Measurements from ENCODE around the gene HOXC4.
"Not testable (repeated sequence)": the region's sequence is repeated elsewhere in the genome, so short reads cannot be mapped to it uniquely, and the experiment has no call there.

The HOXC4 gene

GRCh38 chr12:54040648-54041047, 13.0 kb upstream of the HOXC4 start:
- no peak overlapping the region for H3K9ac ChIP-seq (ENCODE audit: low read length in 5 of 5)

GRCh38 chr12:54041097-54041690, 12.4 kb upstream of the HOXC4 start:
- peaks cover 5 to 42% (median 37%) of the 10 kb centered on the region in 5 donors for H3K4me1 ChIP-seq (ENCODE audit: control insufficient read depth in 5 of 5, insufficient read depth in 5 of 5, low read length in 5 of 5)
- H3K27ac ChIP-seq (ENCODE audit: low read depth, low read length): no peak overlapping the region
- H3K36me3 ChIP-seq (ENCODE audit: control insufficient read depth in 5 of 5, insufficient read depth in 5 of 5, low read length in 5 of 5): no peaks in the 10 kb centered on the region
- H3K27me3 ChIP-seq (ENCODE audit: control insufficient read depth in 5 of 5, insufficient read depth in 4 of 5, low read length in 5 of 5): peaks cover 0 to 36% (median 16%) of the 10 kb centered on the region in 5 donors
- no peak overlapping the region for H3K9ac ChIP-seq (ENCODE audit: low read length in 5 of 5)
- no peaks in the 10 kb centered on the region for H3K9me3 ChIP-seq (ENCODE audit: control insufficient read depth in 5 of 5, low read length in 5 of 5)
- no peak overlapping the region for H3K4me3 ChIP-seq (ENCODE audit: low read depth in 1 of 5, low read length in 5 of 5)

More at GRCh38 chr12:54040648-54041047, 13.0 kb upstream of the HOXC4 start:
- Histone ChIP-seq H3K36me3 (ENCODE audit: control insufficient read depth in 5 of 5, insufficient read depth in 5 of 5, low read length in 5 of 5) (no peaks in the 10 kb centered on the region), H3K27ac (ENCODE audit: low read depth, low read length) (no peak overlapping the region), H3K4me3 (ENCODE audit: low read depth in 1 of 5, low read length in 5 of 5) (peak overlapping the region in 1 of 5 donors; percentile 39), H3K9me3 (ENCODE audit: control insufficient read depth in 5 of 5, low read length in 5 of 5) (no peaks in the 10 kb centered on the region), H3K27me3 (ENCODE audit: control insufficient read depth in 5 of 5, insufficient read depth in 4 of 5, low read length in 5 of 5) (peaks cover 0 to 36% (median 15%) of the 10 kb centered on the region in 5 donors), H3K4me1 (ENCODE audit: control insufficient read depth in 5 of 5, insufficient read depth in 5 of 5, low read length in 5 of 5) (peaks cover 5 to 42% (median 37%) of the 10 kb centered on the region in 5 donors)

GRCh38 chr12:54042033-54042432, 11.6 kb upstream of the HOXC4 start:
- not testable (repeated sequence) for H3K36me3 ChIP-seq (ENCODE audit: control insufficient read depth in 5 of 5, insufficient read depth in 5 of 5, low read length in 5 of 5); H3K27ac ChIP-seq (ENCODE audit: low read depth, low read length); H3K4me3 ChIP-seq (ENCODE audit: low read depth in 1 of 5, low read length in 5 of 5); H3K9me3 ChIP-seq (ENCODE audit: control insufficient read depth in 5 of 5, low read length in 5 of 5); H3K9ac ChIP-seq (ENCODE audit: low read length in 5 of 5)
- Histone ChIP-seq H3K27me3 (ENCODE audit: control insufficient read depth in 5 of 5, insufficient read depth in 4 of 5, low read length in 5 of 5) (peaks cover 0 to 36% (median 21%) of the 10 kb centered on the region in 5 donors), H3K4me1 (ENCODE audit: control insufficient read depth in 5 of 5, insufficient read depth in 5 of 5, low read length in 5 of 5) (peaks cover 3 to 38% (median 33%) of the 10 kb centered on the region in 5 donors)

DNA sequence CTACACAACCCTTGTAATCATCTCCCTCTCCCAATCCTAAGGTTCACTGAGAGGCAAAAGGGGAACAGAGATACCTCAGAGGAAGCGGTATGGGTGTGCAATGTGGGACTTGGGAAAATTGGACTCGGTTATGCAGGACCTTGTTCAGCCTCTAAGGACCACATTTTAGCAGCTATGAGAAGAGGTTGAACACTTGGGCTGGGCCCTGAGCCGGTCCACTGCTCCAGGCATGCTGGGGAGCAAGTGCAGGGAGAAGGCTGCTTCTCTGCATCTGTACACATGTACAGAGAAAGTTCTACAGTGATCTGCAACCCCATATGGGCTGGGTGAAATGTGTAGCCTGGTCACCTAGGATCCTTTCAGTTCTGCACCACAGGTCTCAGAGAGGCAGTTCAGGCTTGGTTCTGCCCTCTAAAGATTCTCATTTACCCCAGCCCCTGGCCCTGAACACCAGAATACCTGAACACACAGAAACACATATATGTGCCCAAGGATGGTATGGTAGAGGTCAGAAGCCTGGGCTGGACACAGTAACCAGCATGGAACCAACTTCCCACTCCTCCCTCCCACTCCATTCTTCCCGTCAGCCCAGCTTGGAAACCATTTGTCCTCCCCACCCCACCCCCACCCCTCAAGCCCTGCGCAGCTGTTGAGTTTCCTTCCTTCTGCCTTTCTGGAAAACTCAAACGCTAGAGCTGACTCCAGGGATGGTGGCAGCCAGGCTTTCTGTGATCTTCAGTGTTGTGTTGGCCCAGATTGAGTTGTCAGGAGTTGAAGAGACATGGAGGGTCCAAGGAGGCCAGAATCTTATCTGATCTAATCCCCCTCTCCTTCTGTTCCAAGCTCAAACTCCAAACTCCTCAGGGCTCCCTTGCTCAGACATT, 10.4 kb upstream of the HOXC4 start:
- H3K27ac ChIP-seq (ENCODE audit: low read depth, low read length): no peak overlapping the region
- no peaks in the 10 kb centered on the region for H3K9me3 ChIP-seq (ENCODE audit: control insufficient read depth in 5 of 5, low read length in 5 of 5)
- H3K36me3 ChIP-seq (ENCODE audit: control insufficient read depth in 5 of 5, insufficient read depth in 5 of 5, low read length in 5 of 5): no peaks in the 10 kb centered on the region
- H3K9ac ChIP-seq (ENCODE audit: low read length in 5 of 5): no peak overlapping the region
- H3K27me3 ChIP-seq (ENCODE audit: control insufficient read depth in 5 of 5, insufficient read depth in 4 of 5, low read length in 5 of 5): peaks cover 0 to 41% (median 23%) of the 10 kb centered on the region in 5 donors
- H3K4me3 ChIP-seq (ENCODE audit: low read depth in 1 of 5, low read length in 5 of 5): no peak overlapping the region
- H3K4me1 ChIP-seq (ENCODE audit: control insufficient read depth in 5 of 5, insufficient read depth in 5 of 5, low read length in 5 of 5): peaks cover 2 to 30% (median 25%) of the 10 kb centered on the region in 5 donors

GRCh38 chr12:54044425-54045103, 9.1 kb upstream of the HOXC4 start:
- no peak overlapping the region for H3K9ac ChIP-seq (ENCODE audit: low read length in 5 of 5)

DNA sequence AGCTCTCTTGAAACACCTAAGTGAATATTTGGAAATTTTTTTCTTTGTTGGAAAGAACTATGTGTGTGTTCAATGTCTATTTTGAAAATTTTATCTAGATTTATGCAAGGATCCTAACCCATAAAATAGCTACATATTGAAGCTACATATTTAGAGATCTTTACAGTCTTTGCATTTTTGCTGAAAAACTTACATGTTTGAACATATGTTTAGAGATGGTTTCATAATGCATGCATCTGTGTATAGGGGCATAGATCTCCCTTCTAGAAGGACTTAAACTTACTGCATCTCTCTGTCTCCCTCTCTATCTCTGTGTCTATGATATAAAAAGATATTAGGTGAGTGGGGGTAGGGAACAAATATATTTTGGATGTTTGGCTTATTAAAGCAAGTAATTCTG, 8.2 kb upstream of the HOXC4 start:
- Histone ChIP-seq H3K4me1 (ENCODE audit: control insufficient read depth in 5 of 5, insufficient read depth in 5 of 5, low read length in 5 of 5) (peaks cover 0 to 15% (median 10%) of the 10 kb centered on the region in 5 donors), H3K27me3 (ENCODE audit: control insufficient read depth in 5 of 5, insufficient read depth in 4 of 5, low read length in 5 of 5) (peaks cover 0 to 33% (median 15%) of the 10 kb centered on the region in 5 donors), H3K36me3 (ENCODE audit: control insufficient read depth in 5 of 5, insufficient read depth in 5 of 5, low read length in 5 of 5) (no peaks in the 10 kb centered on the region), H3K9me3 (ENCODE audit: control insufficient read depth in 5 of 5, low read length in 5 of 5) (no peaks in the 10 kb centered on the region), H3K9ac (ENCODE audit: low read length in 5 of 5) (no peak overlapping the region), H3K4me3 (ENCODE audit: low read depth in 1 of 5, low read length in 5 of 5) (no peak overlapping the region), H3K27ac (ENCODE audit: low read depth, low read length) (no peak overlapping the region)

More at GRCh38 chr12:54044425-54045103, 9.1 kb upstream of the HOXC4 start:
- H3K27ac ChIP-seq (ENCODE audit: low read depth, low read length): no peak overlapping the region
- no peak overlapping the region for H3K4me3 ChIP-seq (ENCODE audit: low read depth in 1 of 5, low read length in 5 of 5)
- H3K36me3 ChIP-seq (ENCODE audit: control insufficient read depth in 5 of 5, insufficient read depth in 5 of 5, low read length in 5 of 5): no peaks in the 10 kb centered on the region
- peaks cover 0 to 33% (median 17%) of the 10 kb centered on the region in 5 donors for H3K27me3 ChIP-seq (ENCODE audit: control insufficient read depth in 5 of 5, insufficient read depth in 4 of 5, low read length in 5 of 5)
- H3K4me1 ChIP-seq (ENCODE audit: control insufficient read depth in 5 of 5, insufficient read depth in 5 of 5, low read length in 5 of 5): peaks cover 2 to 17% (median 12%) of the 10 kb centered on the region in 5 donors
- H3K9me3 ChIP-seq (ENCODE audit: control insufficient read depth in 5 of 5, low read length in 5 of 5): no peaks in the 10 kb centered on the region

DNA sequence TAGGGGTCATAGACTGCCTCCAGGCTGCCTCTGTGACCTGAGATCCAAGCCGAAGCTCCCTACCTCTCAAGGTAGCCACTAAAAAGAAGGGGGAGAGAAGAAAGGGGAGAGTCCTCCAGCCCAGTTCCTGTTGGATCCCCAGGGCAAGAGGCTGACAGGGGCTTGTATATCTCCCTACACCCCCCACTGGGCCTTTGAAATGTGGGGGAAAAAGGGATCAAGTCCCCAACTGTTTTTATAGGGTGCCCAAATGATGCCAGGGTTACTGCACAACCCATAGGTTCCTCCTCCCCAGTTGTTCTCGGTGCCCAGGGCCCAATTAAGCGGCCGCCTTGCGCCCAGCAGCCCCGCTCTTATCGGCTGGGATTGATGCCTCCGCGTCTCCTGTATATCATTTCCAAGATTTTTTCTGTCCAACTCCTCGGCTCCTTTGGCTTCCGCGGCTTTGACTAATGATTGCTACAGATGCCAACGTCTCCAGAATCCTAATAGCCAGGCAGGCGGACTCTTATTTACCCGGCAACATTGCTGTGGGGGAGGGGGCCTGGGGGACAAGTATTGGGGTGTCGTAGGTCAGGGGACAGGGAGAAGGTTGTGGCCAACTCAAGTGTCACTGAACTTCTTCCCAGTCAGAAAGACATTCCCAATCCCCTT, 7.6 kb upstream of the HOXC4 start:
- Histone ChIP-seq H3K9me3 (ENCODE audit: control insufficient read depth in 5 of 5, low read length in 5 of 5) (no peaks in the 10 kb centered on the region), H3K27ac (ENCODE audit: low read depth, low read length) (no peak overlapping the region), H3K36me3 (ENCODE audit: control insufficient read depth in 5 of 5, insufficient read depth in 5 of 5, low read length in 5 of 5) (no peaks in the 10 kb centered on the region), H3K9ac (ENCODE audit: low read length in 5 of 5) (no peak overlapping the region), H3K4me1 (ENCODE audit: control insufficient read depth in 5 of 5, insufficient read depth in 5 of 5, low read length in 5 of 5) (peaks cover 0 to 15% (median 11%) of the 10 kb centered on the region in 5 donors), H3K4me3 (ENCODE audit: low read depth in 1 of 5, low read length in 5 of 5) (no peak overlapping the region), H3K27me3 (ENCODE audit: control insufficient read depth in 5 of 5, insufficient read depth in 4 of 5, low read length in 5 of 5) (peaks cover 0 to 35% (median 15%) of the 10 kb centered on the region in 5 donors)

- Histone ChIP-seq H3K4me3 (ENCODE audit: low read depth in 1 of 5, low read length in 5 of 5) (no peak overlapping the region), H3K27me3 (ENCODE audit: control insufficient read depth in 5 of 5, insufficient read depth in 4 of 5, low read length in 5 of 5) (peaks cover 0 to 38% (median 18%) of the 10 kb centered on the region in 5 donors), H3K27ac (ENCODE audit: low read depth, low read length) (no peak overlapping the region), H3K4me1 (ENCODE audit: control insufficient read depth in 5 of 5, insufficient read depth in 5 of 5, low read length in 5 of 5) (peaks cover 0 to 20% (median 16%) of the 10 kb centered on the region in 5 donors), H3K9ac (ENCODE audit: low read length in 5 of 5) (no peak overlapping the region), H3K36me3 (ENCODE audit: control insufficient read depth in 5 of 5, insufficient read depth in 5 of 5, low read length in 5 of 5) (no peaks in the 10 kb centered on the region), H3K9me3 (ENCODE audit: control insufficient read depth in 5 of 5, low read length in 5 of 5) (no peaks in the 10 kb centered on the region)
Observed at GRCh38 chr12:54046809-54047159, 6.9 kb upstream of the HOXC4 start.

DNA sequence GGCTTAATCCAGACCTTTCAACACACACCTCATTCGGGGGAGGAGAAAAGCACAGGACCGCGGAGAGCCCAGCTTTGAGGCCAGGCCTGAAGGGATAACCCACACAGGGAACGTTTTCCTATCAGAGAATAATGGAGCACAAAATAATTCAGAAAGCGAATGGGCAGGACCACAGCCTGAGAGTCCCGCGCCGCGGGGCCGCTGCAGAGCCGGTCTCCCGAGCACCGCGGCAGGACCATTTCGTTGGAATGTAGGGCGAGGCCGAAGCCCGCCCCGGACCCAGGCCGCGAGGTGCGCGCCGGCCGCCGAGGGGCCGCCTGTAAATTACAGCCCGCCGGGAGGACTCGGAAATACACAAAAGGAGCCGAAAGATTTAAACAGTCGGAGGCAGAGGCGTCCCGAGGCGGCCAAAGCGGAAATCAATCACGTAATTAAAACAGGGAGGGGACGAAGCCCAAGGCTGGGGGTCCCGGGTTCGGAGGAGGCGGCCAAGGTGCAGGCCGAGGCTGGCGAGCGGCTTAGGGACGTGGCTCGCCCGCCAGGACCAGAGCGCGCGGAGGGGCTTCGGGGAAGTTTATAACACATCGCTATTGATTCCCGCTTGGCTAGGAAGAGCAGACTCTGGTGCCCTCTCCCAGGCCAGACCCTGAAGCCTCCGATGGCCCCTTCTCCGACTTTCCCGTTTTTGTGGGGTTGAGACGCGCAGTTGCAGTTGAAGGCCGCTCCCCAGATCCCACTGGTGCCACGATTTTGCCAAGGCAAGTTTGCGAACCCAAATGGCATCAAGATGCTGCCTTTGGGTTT, 6.3 kb upstream of the HOXC4 start:
- Histone ChIP-seq H3K9ac (ENCODE audit: low read length in 5 of 5) (no peak overlapping the region), H3K9me3 (ENCODE audit: control insufficient read depth in 5 of 5, low read length in 5 of 5) (no peaks in the 10 kb centered on the region), H3K4me1 (ENCODE audit: control insufficient read depth in 5 of 5, insufficient read depth in 5 of 5, low read length in 5 of 5) (peaks cover 0 to 22% (median 21%) of the 10 kb centered on the region in 5 donors), H3K36me3 (ENCODE audit: control insufficient read depth in 5 of 5, insufficient read depth in 5 of 5, low read length in 5 of 5) (no peaks in the 10 kb centered on the region), H3K27me3 (ENCODE audit: control insufficient read depth in 5 of 5, insufficient read depth in 4 of 5, low read length in 5 of 5) (peaks cover 0 to 37% (median 18%) of the 10 kb centered on the region in 5 donors), H3K27ac (ENCODE audit: low read depth, low read length) (no peak overlapping the region), H3K4me3 (ENCODE audit: low read depth in 1 of 5, low read length in 5 of 5) (no peak overlapping the region)
